Cardiac fibroblast (primary cell): ENCODE measurements around the gene MCM5.
"Not testable (repeated sequence)": the region's sequence is repeated elsewhere in the genome, so short reads cannot be mapped to it uniquely, and the experiment has no call there.

Experiments used
- DNase-seq, 2 donors: peaks; one replicate each; pipeline versions ENCODE4 v3.0.0 to v3.0.0-alpha.2; 2010; ENCODE audit warnings: low read depth in 2 of 2
- H3K4me3 ChIP-seq, 2 donors: replicated peaks in 1 of 2; 1 replicate in 1 of 2; 2 replicates in 1 of 2; pipeline ENCODE4 v1.5.1; 2011; ENCODE audit warnings: low read depth in 2 of 2, low read length in 2 of 2, mild to moderate bottlenecking in 2 of 2, moderate library complexity in 1 of 2
- CTCF ChIP-seq: IDR thresholded peaks from one replicate; pipeline ENCODE4 v1.5.1; 2011; ENCODE audit warnings: low read depth, mild to moderate bottlenecking, low read length, inconsistent platforms

Gene MCM5

DNA sequence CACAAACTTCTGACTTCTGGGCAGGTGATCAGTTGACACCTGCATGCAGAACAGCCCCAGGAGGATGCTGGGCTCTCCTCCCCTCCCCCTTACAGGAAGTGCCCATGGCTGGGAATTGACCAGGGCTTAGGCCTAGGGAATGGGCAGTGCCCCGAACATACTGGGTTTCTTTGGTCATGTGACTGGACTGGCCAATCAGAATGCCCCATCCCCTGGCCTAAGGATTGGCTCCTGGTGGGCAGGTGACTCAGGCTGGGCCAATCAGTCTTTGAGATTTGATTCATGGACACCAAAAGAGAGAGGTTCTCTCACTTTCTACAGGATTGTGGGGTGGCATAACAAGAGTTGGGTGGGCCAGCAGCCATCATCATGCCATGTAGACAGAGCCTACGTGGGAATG is 37.1 kb downstream of the MCM5 start:
- H3K4me3 ChIP-seq = no peak overlapping the region
- TF ChIP-seq CTCF = no peak
- DNase-seq = peak in 1 of 2 donors; percentile 18

- not testable (repeated sequence) for DNase-seq, H3K4me3 ChIP-seq
These were observed 38.9 kb downstream of the MCM5 start for GRCh38 chr22:35438673-35439364.

DNA sequence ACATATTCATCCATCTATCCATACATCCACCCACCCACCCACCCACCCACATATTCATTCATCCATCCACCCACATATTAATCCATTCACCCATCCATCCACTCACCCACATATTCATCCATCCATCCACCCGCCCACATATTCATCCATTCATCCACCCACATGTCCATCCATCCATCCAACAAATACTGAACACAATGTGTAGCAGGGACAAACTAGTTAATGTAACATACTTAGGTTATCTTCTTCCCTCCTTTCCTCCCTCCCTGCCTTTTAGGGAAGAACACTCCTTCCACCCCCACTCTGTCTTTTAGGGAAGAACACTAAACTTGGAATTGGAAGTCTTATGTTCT is 39.4 kb downstream of the MCM5 start:
- no peak for TF ChIP-seq CTCF
- DNase-seq = no peak
- no peak overlapping the region for H3K4me3 ChIP-seq

GRCh38 chr22:35440129-35440528 is 40.2 kb downstream of the MCM5 start:
- H3K4me3 ChIP-seq = no peak overlapping the region
- TF ChIP-seq CTCF = no peak
- no peak for DNase-seq

GRCh38 chr22:35441489-35442100 is 41.7 kb downstream of the MCM5 start:
- DNase-seq = no peak
- no peak for TF ChIP-seq CTCF
- no peak overlapping the region for H3K4me3 ChIP-seq

DNA sequence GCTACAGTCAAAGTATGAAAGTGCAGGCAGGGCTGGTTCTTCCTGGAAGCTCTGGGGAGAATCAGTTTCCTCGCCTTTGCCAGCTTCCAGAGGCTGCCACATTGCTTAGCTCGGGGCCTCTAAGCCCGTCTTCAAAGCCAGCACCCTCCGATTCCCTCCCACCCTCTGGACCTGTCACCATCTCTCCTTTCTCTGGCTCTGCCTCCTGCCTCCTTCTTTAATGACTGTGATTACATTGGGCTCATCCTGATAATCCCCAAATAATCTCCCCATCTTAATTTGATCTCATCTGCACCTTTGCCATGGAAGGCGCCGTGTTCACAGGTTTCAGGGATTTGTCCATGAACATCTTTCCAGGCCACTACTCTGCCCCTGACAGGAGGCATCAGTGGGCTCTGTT is 42.5 kb downstream of the MCM5 start:
- TF ChIP-seq CTCF = no peak
- no peak overlapping the region for H3K4me3 ChIP-seq
- DNase-seq = no peak

DNA sequence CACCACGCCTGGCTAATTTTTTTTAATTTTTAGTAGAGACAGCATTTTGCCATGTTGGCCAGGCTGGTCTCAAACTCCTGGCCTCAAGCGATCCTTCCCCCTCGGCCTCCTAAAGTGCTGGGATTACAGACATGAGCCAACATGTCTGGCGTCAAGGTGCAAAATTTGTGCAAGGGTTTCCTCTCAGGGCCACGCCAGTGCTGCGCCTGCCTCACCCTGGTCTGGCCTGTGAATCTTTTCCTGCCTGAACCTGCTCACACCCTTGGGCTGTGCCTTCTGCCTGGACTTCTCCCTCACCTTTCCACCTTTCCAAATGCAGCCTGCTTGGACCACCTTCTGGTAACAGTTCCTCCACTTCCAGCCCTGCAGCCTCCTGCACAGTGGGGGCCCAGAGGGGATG is 43.4 kb downstream of the MCM5 start:
- no peak for DNase-seq
- no peak overlapping the region for H3K4me3 ChIP-seq

More for the DNA sequence above, 43.4 kb downstream of the MCM5 start:
- TF ChIP-seq CTCF = no peak
